CD4-positive, alpha-beta memory T cell (primary cell): Measurements from ENCODE around the gene MDK. TPM values are rescaled to one million over a fixed set of nuclear protein-coding genes. Genes with fewer than 3 reads are reported as not detected.

ENCODE experiments used
- CTCF ChIA-PET: fragments of 350-600 bp; sonication (Branson Sonifier 250); formaldehyde crosslinking; loops from one replicate; lab custom pipeline; 2021; ENCODE audit warnings: inconsistent platforms; ENCODE audit not compliant: partially characterized antibody; lab: Charles Lee
- POLR2A ChIA-PET: fragments of 350-600 bp; sonication (Branson Sonifier 250); formaldehyde crosslinking; loops from one replicate; lab custom pipeline; 2021; ENCODE audit not compliant: partially characterized antibody; lab: Charles Lee
- DNase-seq, 5 donors: peaks; one replicate each; pipeline versions ENCODE4 v3.0.0 to v3.0.0-alpha.2; 2020 to 2022; ENCODE audit warnings: mixed read lengths in 1 of 5
- H3K27ac ChIP-seq: one replicate; pipeline ENCODE4 v1.7.0; 2013; ENCODE audit warnings: low read depth, low read length
- H3K27me3 ChIP-seq: 2 replicates; pipeline ENCODE4 v1.7.0; 2013; ENCODE audit warnings: mild to moderate bottlenecking, low read length, moderate library complexity; ENCODE audit not compliant: insufficient read depth
- H3K36me3 ChIP-seq: 2 replicates; pipeline ENCODE4 v1.7.0; 2013; ENCODE audit warnings: mild to moderate bottlenecking, low read length, moderate library complexity; ENCODE audit not compliant: insufficient read depth
- H3K4me1 ChIP-seq: 2 replicates; pipeline ENCODE4 v1.7.0; 2013; ENCODE audit warnings: mild to moderate bottlenecking, low read length, moderate library complexity; ENCODE audit not compliant: insufficient read depth
- H3K4me3 ChIP-seq, 2 donors: one replicate each; pipeline ENCODE4 v1.7.0; 2013; ENCODE audit warnings: low read length in 2 of 2, mild to moderate bottlenecking in 1 of 2
- H3K9me3 ChIP-seq, 2 donors: one replicate each; pipeline ENCODE4 v1.7.0; 2013; ENCODE audit warnings: low read length in 2 of 2, control low read depth in 1 of 2; ENCODE audit not compliant: control insufficient read depth in 1 of 2
- H3K27ac Mint-ChIP-seq, 7 donors: one replicate each; pipeline ENCODE4 v1.8.0; 2020 to 2021; ENCODE audit warnings: mixed read lengths in 7 of 7, mild to moderate bottlenecking in 6 of 7, inconsistent platforms in 3 of 7, moderate library complexity in 3 of 7
- H3K27me3 Mint-ChIP-seq, 2 donors: one replicate each; pipeline ENCODE4 v1.8.0; 2020 to 2021; ENCODE audit warnings: mixed read lengths in 2 of 2
- H3K36me3 Mint-ChIP-seq, 2 donors: one replicate each; pipeline ENCODE4 v1.8.0; 2020 to 2021; ENCODE audit warnings: mixed read lengths in 2 of 2, inconsistent platforms in 1 of 2, mild to moderate bottlenecking in 1 of 2
- H3K4me1 Mint-ChIP-seq, 4 donors: one replicate each; pipeline ENCODE4 v1.8.0; 2020 to 2021; ENCODE audit warnings: mixed read lengths in 4 of 4, mild to moderate bottlenecking in 1 of 4
- H3K4me3 Mint-ChIP-seq, 8 donors: one replicate each; pipeline ENCODE4 v1.8.0; 2020 to 2021; ENCODE audit warnings: mixed read lengths in 8 of 8, mild to moderate bottlenecking in 7 of 8, moderate library complexity in 6 of 8, inconsistent platforms in 3 of 8
- H3K9me3 Mint-ChIP-seq, 8 donors: one replicate each; pipeline ENCODE4 v1.8.0; 2020 to 2021; ENCODE audit warnings: mixed read lengths in 8 of 8, mild to moderate bottlenecking in 5 of 8, inconsistent platforms in 3 of 8, moderate library complexity in 1 of 8
- intact Hi-C: fragments of 100-400 bp; cut with micrococcal nuclease; formaldehyde crosslinking; loops from one replicate; pipeline ENCODE4 v1.15.1; 2023
- polyA plus RNA-seq, 2 donors: library from polyadenylated mRNA; unstranded; fragments of 300-500 nt; fragmentation: Illumina TruSeq; gene quantifications; one replicate each; pipeline ENCODE4 v1.2.3, GENCODE V29; 2021
- total RNA-seq, 2 experiments: library from RNA; stranded (reverse); gene quantifications; one replicate each; pipeline ENCODE4 v1.2.3, GENCODE V29; 2021

MDK gene
- total and polyA plus RNA-seq, 4 experiments from 2014 or later, result 4.7 to 5.6 TPM; not detected in 2

- H3K9me3 Mint-ChIP-seq, result no peaks in the 10 kb centered on the region
- Histone ChIP-seq H3K36me3 (peaks cover 61% of the 10 kb centered on the region), H3K4me3 (no peak overlapping the region), H3K9me3 (no peaks in the 10 kb centered on the region), H3K4me1 (no peaks in the 10 kb centered on the region), H3K27me3 (no peaks in the 10 kb centered on the region), H3K27ac (no peak overlapping the region)
- ChIA-PET POLR2A (no interaction called here), CTCF (interaction anchor here (0.6 kb wide), 1 partner anchor 36 kb away, joined by 3 read pairs; no protein-coding TSS in a partner anchor)
- H3K4me3 Mint-ChIP-seq, result no peak overlapping the region
- H3K27ac Mint-ChIP-seq, result peak overlapping the region in 1 of 7 donors; percentile 37
- intact Hi-C loops, result no loop called here
- DNase-seq, result no peak
- peaks cover 63 to 73% of the 10 kb centered on the region in 2 donors for H3K36me3 Mint-ChIP-seq
- H3K27me3 Mint-ChIP-seq, result no peaks in the 10 kb centered on the region
- no peaks in the 10 kb centered on the region for H3K4me1 Mint-ChIP-seq
These were observed 37.3 kb downstream of the MDK start for GRCh38 chr11:46418751-46419150.

GRCh38 chr11:46420513-46420912, 39.0 kb downstream of the MDK start:
- H3K27me3 Mint-ChIP-seq, result no peaks in the 10 kb centered on the region
- ChIA-PET CTCF (no interaction called here), POLR2A (interaction anchor here (0.7 kb wide), 1 partner anchor 26 kb away, joined by 3 read pairs; no protein-coding TSS in a partner anchor)
- H3K4me3 ChIP-seq, result no peak overlapping the region
- H3K9me3 ChIP-seq, result no peaks in the 10 kb centered on the region
- H3K27me3 ChIP-seq, result no peaks in the 10 kb centered on the region
- no peaks in the 10 kb centered on the region for H3K4me1 ChIP-seq
- intact Hi-C loops, result no loop called here
- no peaks in the 10 kb centered on the region for H3K9me3 Mint-ChIP-seq
- no peak overlapping the region for H3K27ac ChIP-seq
- no peak for DNase-seq
- H3K36me3 ChIP-seq, result peaks cover 49% of the 10 kb centered on the region
- peaks cover 56 to 57% of the 10 kb centered on the region in 2 donors for H3K36me3 Mint-ChIP-seq
- H3K27ac Mint-ChIP-seq, result peak overlapping the region in 1 of 7 donors; percentile 13
- H3K4me1 Mint-ChIP-seq, result no peaks in the 10 kb centered on the region
- no peak overlapping the region for H3K4me3 Mint-ChIP-seq

- H3K27ac Mint-ChIP-seq, result no peak overlapping the region
- no peak overlapping the region for H3K4me3 Mint-ChIP-seq
- Histone ChIP-seq H3K4me1 (no peaks in the 10 kb centered on the region), H3K27ac (no peak overlapping the region), H3K27me3 (no peaks in the 10 kb centered on the region), H3K4me3 (no peak overlapping the region), H3K36me3 (peaks cover 42% of the 10 kb centered on the region), H3K9me3 (no peaks in the 10 kb centered on the region)
- intact Hi-C loops, result no loop called here
- H3K36me3 Mint-ChIP-seq, result peaks cover 50 to 55% of the 10 kb centered on the region in 2 donors
- no peaks in the 10 kb centered on the region for H3K27me3 Mint-ChIP-seq
- no peaks in the 10 kb centered on the region for H3K4me1 Mint-ChIP-seq
- ChIA-PET CTCF (no interaction called here), POLR2A (interaction anchor here (0.6 kb wide), 1 partner anchor 13 kb away, joined by 4 read pairs; no protein-coding TSS in a partner anchor)
- no peak for DNase-seq
- H3K9me3 Mint-ChIP-seq, result no peaks in the 10 kb centered on the region
These were observed 39.9 kb downstream of the MDK start for GRCh38 chr11:46421257-46421880.

GRCh38 chr11:46422588-46422987, 41.1 kb downstream of the MDK start:
- H3K27me3 ChIP-seq, result no peaks in the 10 kb centered on the region
- H3K9me3 Mint-ChIP-seq, result no peaks in the 10 kb centered on the region
- H3K36me3 ChIP-seq, result peaks cover 30% of the 10 kb centered on the region
- no peak overlapping the region for H3K27ac ChIP-seq
- no peak overlapping the region for H3K4me3 Mint-ChIP-seq
- no peaks in the 10 kb centered on the region for H3K27me3 Mint-ChIP-seq
- intact Hi-C loops, result no loop called here
- H3K4me1 Mint-ChIP-seq, result peaks cover 0 to 2% (median 0%) of the 10 kb centered on the region in 4 donors
- no peaks in the 10 kb centered on the region for H3K4me1 ChIP-seq
- POLR2A ChIA-PET, result no interaction called here
- CTCF ChIA-PET, result no interaction called here
- DNase-seq, result no peak
- no peak overlapping the region for H3K27ac Mint-ChIP-seq
- H3K36me3 Mint-ChIP-seq, result peaks cover 50 to 54% of the 10 kb centered on the region in 2 donors
- no peaks in the 10 kb centered on the region for H3K9me3 ChIP-seq
- no peak overlapping the region for H3K4me3 ChIP-seq

GRCh38 chr11:46426233-46426991, 44.9 kb downstream of the MDK start:
- no peaks in the 10 kb centered on the region for H3K9me3 Mint-ChIP-seq
- H3K27ac Mint-ChIP-seq, result no peak overlapping the region

GRCh38 chr11:46427364-46427763, 45.9 kb downstream of the MDK start:
- ChIA-PET POLR2A (no interaction called here), CTCF (no interaction called here)
- Mint-ChIP-seq H3K27ac (peak overlapping the region in 1 of 7 donors; percentile 53), H3K4me3 (no peak overlapping the region), H3K27me3 (no peaks in the 10 kb centered on the region), H3K9me3 (no peaks in the 10 kb centered on the region), H3K4me1 (peaks cover 0 to 2% (median 0%) of the 10 kb centered on the region in 4 donors), H3K36me3 (peaks cover 55 to 62% of the 10 kb centered on the region in 2 donors)
- H3K27ac ChIP-seq, result no peak overlapping the region
- no peaks in the 10 kb centered on the region for H3K9me3 ChIP-seq
- peaks cover 27% of the 10 kb centered on the region for H3K36me3 ChIP-seq
- no peaks in the 10 kb centered on the region for H3K4me1 ChIP-seq
- H3K27me3 ChIP-seq, result no peaks in the 10 kb centered on the region
- intact Hi-C loops, result no loop called here
- DNase-seq, result no peak
- no peak overlapping the region for H3K4me3 ChIP-seq

More at GRCh38 chr11:46426233-46426991, 44.9 kb downstream of the MDK start:
- no peaks in the 10 kb centered on the region for H3K27me3 ChIP-seq
- Mint-ChIP-seq H3K4me3 (no peak overlapping the region), H3K36me3 (peaks cover 53 to 60% of the 10 kb centered on the region in 2 donors), H3K4me1 (peaks cover 0 to 2% (median 0%) of the 10 kb centered on the region in 4 donors), H3K27me3 (no peaks in the 10 kb centered on the region)
- intact Hi-C loops, result no loop called here
- H3K9me3 ChIP-seq, result no peaks in the 10 kb centered on the region
- no peak overlapping the region for H3K27ac ChIP-seq
- no peak overlapping the region for H3K4me3 ChIP-seq
- ChIA-PET CTCF (no interaction called here), POLR2A (no interaction called here)
- H3K4me1 ChIP-seq, result no peaks in the 10 kb centered on the region
- H3K36me3 ChIP-seq, result peaks cover 32% of the 10 kb centered on the region
- DNase-seq, result no peak

- intact Hi-C loops, result no loop called here
- POLR2A ChIA-PET, result no interaction called here
These were observed 48.2 kb downstream of the MDK start for GRCh38 chr11:46429717-46430116.

More at GRCh38 chr11:46429717-46430116, 48.2 kb downstream of the MDK start:
- Histone ChIP-seq H3K27ac (no peak overlapping the region), H3K36me3 (peaks cover 35% of the 10 kb centered on the region), H3K9me3 (no peaks in the 10 kb centered on the region), H3K27me3 (no peaks in the 10 kb centered on the region), H3K4me1 (no peaks in the 10 kb centered on the region), H3K4me3 (no peak overlapping the region)
- no peak for DNase-seq
- Mint-ChIP-seq H3K27me3 (no peaks in the 10 kb centered on the region), H3K4me3 (no peak overlapping the region), H3K4me1 (peaks cover 0 to 2% (median 0%) of the 10 kb centered on the region in 4 donors), H3K9me3 (no peaks in the 10 kb centered on the region), H3K36me3 (peaks cover 65% of the 10 kb centered on the region in 2 donors), H3K27ac (no peak overlapping the region)
- CTCF ChIA-PET, result interaction anchor here (1.5 kb wide), 1 partner anchor 10 kb away, joined by 3 read pairs; no protein-coding TSS in a partner anchor
